ENCODE measurements around the gene DSG4.

Gene DSG4

DNA sequence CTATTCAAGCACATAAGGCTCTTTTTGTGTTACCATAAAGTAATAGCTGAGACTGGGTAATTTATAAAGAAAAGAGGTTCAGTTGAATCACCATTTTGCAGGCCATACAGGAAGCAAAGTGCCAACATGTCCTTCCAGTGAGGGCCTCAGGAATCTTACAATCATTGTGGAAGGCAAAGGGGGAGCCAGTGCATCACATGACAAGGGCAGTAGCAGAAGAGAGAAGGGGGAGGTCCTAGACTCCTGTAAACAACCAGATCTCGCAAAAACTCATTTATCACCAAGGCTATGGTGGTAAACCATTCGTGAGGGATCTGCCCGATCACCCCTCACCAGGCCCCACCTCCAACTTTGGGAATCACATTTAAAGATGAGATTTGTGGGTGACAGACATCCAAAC is 16.7 kb downstream of the DSG4 start:
- no peaks in the 10 kb centered on the region for H3K9me2 ChIP-seq (replicated peaks; ENCODE audit: insufficient read depth, low read length)
- no peak overlapping the region for H2AFZ ChIP-seq (ENCODE audit: low read length)
- H3K4me2 ChIP-seq (ENCODE audit: low read depth, low read length) = no peak overlapping the region
- H3K9me3 ChIP-seq (replicated peaks; ENCODE audit: insufficient read depth, low read length) = no peaks in the 10 kb centered on the region
- H3K36me3 ChIP-seq (replicated peaks; ENCODE audit: insufficient read depth, low read length) = no peaks in the 10 kb centered on the region
- no peak overlapping the region for H3K9ac ChIP-seq (ENCODE audit: low read length)
- no peaks in the 10 kb centered on the region for H3F3A ChIP-seq (ENCODE audit: insufficient read depth, low read length)
- H3K4me1 ChIP-seq (ENCODE audit: low read length) = no peaks in the 10 kb centered on the region
- TF ChIP-seq, protein P1, sequence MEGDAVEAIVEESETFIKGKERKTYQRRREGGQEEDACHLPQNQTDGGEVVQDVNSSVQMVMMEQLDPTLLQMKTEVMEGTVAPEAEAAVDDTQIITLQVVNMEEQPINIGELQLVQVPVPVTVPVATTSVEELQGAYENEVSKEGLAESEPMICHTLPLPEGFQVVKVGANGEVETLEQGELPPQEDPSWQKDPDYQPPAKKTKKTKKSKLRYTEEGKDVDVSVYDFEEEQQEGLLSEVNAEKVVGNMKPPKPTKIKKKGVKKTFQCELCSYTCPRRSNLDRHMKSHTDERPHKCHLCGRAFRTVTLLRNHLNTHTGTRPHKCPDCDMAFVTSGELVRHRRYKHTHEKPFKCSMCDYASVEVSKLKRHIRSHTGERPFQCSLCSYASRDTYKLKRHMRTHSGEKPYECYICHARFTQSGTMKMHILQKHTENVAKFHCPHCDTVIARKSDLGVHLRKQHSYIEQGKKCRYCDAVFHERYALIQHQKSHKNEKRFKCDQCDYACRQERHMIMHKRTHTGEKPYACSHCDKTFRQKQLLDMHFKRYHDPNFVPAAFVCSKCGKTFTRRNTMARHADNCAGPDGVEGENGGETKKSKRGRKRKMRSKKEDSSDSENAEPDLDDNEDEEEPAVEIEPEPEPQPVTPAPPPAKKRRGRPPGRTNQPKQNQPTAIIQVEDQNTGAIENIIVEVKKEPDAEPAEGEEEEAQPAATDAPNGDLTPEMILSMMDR (IDR thresholded peaks at IDR 0.05; ENCODE audit: low read length) = no peak
- TF ChIP-seq EZH2phosphoT487 (IDR thresholded peaks at IDR 0.05; ENCODE audit: low read length) = no peak
- no peak for TF ChIP-seq EZH2 (optimal IDR thresholded peaks at IDR 0.05; ENCODE audit: low read depth, low read length)
- no peak overlapping the region for H3K27ac ChIP-seq (ENCODE audit: low read length)
- no peak for DNase-seq
- no peaks in the 10 kb centered on the region for H3K79me2 ChIP-seq (ENCODE audit: low read length)
- H3K27me3 ChIP-seq (replicated peaks; ENCODE audit: insufficient read depth, low read length) = no peaks in the 10 kb centered on the region
- no peak overlapping the region for H3K4me3 ChIP-seq (ENCODE audit: low read length)
- no peaks in the 10 kb centered on the region for H4K20me1 ChIP-seq (ENCODE audit: insufficient read depth, low read length)

DNA sequence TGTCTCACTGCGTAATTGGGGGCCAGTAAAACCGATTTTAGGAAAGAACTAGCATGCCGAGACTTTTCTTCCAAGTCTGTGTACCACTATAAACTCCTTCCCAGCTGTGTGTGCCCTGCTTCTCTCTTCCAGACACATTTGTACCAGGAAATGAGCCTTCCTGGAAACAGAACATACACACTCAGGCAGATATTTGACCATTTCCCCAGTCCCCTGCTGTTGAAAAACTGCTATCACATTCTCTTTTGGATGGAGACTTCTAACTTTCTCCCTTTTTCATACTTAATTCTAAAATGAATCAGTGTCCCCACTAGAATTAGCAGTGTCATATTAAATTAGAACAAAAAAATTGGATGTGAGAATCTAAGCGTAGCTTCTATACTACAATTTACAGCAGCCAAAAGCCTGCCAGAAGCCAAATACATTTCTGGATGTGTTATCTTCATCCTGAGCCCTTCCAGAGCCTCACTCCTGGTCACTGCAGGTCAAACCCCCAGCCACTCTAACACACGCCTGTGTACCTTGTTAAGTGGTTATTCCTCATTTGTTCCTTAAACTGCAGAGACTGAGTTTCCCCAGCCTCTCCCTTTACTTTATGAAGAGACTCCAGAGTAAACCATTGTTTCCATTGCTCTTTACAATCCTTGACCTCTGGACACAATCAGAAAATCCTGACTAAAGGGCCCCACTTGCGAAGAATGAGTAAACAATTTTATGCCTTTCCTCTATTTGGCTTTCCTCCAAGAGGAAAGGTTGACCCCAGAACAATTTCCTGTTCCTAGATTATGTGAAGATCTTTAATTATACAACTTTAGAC is 20.4 kb downstream of the DSG4 start:
- Histone ChIP-seq H3K27me3 (replicated peaks; ENCODE audit: insufficient read depth, low read length) (no peaks in the 10 kb centered on the region), H4K20me1 (ENCODE audit: insufficient read depth, low read length) (no peaks in the 10 kb centered on the region), H3K36me3 (replicated peaks; ENCODE audit: insufficient read depth, low read length) (no peaks in the 10 kb centered on the region), H2AFZ (ENCODE audit: low read length) (no peak overlapping the region), H3K79me2 (ENCODE audit: low read length) (no peaks in the 10 kb centered on the region), H3K4me2 (ENCODE audit: low read depth, low read length) (no peak overlapping the region), H3K27ac (ENCODE audit: low read length) (no peak overlapping the region), H3K4me3 (ENCODE audit: low read length) (no peak overlapping the region), H3K9ac (ENCODE audit: low read length) (no peak overlapping the region), H3K4me1 (ENCODE audit: low read length) (no peaks in the 10 kb centered on the region), H3K9me2 (replicated peaks; ENCODE audit: insufficient read depth, low read length) (no peaks in the 10 kb centered on the region), H3K9me3 (replicated peaks; ENCODE audit: insufficient read depth, low read length) (no peaks in the 10 kb centered on the region), H3F3A (ENCODE audit: insufficient read depth, low read length) (no peaks in the 10 kb centered on the region)
- DNase-seq = no peak
- TF ChIP-seq, protein P1 (IDR thresholded peaks at IDR 0.05; ENCODE audit: low read length) = no peak
- TF ChIP-seq EZH2 (optimal IDR thresholded peaks at IDR 0.05; ENCODE audit: low read depth, low read length) (no peak), EZH2phosphoT487 (IDR thresholded peaks at IDR 0.05; ENCODE audit: low read length) (no peak)

DNA sequence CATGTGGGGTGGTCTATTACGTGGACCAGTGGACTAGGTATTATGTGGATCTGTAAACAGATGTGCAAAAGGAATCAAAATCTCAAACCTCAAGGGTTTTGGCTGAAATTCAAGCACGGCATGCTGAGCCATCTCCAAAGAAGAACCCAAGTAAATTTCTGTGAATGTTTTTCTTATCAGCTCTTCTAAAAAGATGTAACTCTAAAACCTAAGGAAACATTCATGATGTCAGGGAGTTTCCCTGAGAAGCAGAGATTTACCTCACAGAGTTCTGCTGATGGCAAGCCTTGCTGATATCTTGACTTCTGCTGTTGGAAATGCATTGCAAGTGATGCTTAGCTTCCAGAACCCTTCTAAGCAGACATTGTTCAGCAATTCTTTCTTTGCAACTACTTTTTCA is 21.6 kb downstream of the DSG4 start:
- no peak overlapping the region for H3K4me2 ChIP-seq (ENCODE audit: low read depth, low read length)

More for the DNA sequence above, 21.6 kb downstream of the DSG4 start:
- Histone ChIP-seq H3K79me2 (ENCODE audit: low read length) (no peaks in the 10 kb centered on the region), H3K36me3 (replicated peaks; ENCODE audit: insufficient read depth, low read length) (no peaks in the 10 kb centered on the region), H3K9ac (ENCODE audit: low read length) (no peak overlapping the region), H3K4me1 (ENCODE audit: low read length) (no peaks in the 10 kb centered on the region), H4K20me1 (ENCODE audit: insufficient read depth, low read length) (no peaks in the 10 kb centered on the region), H3F3A (ENCODE audit: insufficient read depth, low read length) (no peaks in the 10 kb centered on the region), H3K27ac (ENCODE audit: low read length) (no peak overlapping the region), H3K27me3 (replicated peaks; ENCODE audit: insufficient read depth, low read length) (no peaks in the 10 kb centered on the region), H3K9me2 (replicated peaks; ENCODE audit: insufficient read depth, low read length) (no peaks in the 10 kb centered on the region), H3K9me3 (replicated peaks; ENCODE audit: insufficient read depth, low read length) (no peaks in the 10 kb centered on the region), H3K4me3 (ENCODE audit: low read length) (no peak overlapping the region), H2AFZ (ENCODE audit: low read length) (no peak overlapping the region)
- no peak for DNase-seq
- TF ChIP-seq EZH2 (optimal IDR thresholded peaks at IDR 0.05; ENCODE audit: low read depth, low read length) = no peak
- no peak for TF ChIP-seq EZH2phosphoT487 (IDR thresholded peaks at IDR 0.05; ENCODE audit: low read length)
- TF ChIP-seq, protein P1 (IDR thresholded peaks at IDR 0.05; ENCODE audit: low read length) = no peak
